Measurements from ENCODE around the gene ARID3C. TPM values are rescaled to one million over a fixed set of nuclear protein-coding genes. Genes with fewer than 3 reads are reported as not detected.

Gene ARID3C
- total RNA-seq, 1 experiment from 2014 or later: not detected

DNA sequence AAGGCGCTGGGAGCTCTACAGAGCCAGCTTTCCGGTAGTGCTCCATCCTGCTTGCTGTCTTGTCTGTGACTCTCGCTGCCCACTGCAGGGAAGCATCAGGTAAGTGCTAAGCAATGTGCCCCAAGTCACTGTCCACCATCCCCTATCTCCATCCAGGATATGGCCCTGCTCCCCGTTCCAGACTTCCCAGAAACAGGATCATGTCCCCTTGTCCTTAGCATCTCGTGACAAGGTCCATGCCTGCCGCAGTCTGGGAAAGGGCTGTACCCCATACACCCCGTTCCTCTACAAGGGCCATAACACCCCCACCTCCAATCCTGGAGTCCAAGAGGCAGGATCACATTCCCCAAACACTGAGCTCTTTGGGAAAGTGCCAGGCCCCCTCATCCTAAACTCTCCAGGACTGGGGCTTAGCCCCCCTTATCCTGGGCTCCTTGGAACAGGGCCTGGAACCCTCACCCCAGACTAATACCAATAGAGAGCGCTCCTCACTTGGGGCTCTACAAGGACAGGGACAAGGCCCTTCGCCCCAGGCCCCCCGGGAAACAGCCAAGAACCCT is 17.5 kb downstream of the ARID3C start:
- intact Hi-C loops (cut with micrococcal nuclease; ENCODE audit: unreplicated experiment): no loop called here

DNA sequence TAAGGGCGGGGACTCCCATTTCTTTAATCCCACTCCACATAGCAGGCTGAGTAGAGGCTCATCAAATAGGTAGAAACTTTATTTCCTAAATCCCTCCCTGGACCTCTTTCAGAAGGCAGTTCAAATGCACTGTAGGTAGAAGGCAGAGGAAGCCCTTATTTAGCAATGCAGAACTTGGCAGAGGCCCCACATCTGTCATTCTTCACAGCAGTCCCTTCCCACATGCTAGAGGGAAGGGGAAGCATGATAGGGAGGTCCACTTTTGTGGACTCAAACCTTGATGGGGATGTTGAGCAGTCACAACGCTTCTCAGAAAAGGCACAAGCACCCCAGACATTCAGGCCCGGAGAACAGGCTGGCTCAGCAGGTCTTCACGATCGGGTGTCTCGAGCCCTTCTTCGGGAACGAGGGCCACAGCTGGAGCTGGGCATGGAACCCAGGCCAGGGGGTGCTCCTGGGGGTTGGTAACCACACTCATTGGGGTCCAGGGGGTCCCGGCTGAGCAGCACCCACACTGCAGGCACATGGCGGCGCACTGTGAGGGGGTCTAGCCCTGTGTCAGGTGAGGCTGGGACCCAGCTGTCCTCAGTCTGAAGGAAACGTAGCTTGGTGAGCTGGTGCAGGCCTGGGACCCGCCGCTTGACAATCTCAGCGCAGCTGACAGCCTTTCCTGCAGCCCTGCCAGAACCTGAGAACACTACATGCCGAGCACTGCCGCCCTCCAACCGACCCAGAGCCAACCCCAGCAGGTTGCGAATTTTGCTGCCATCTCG is 18.2 kb downstream of the ARID3C start:
- H3K4me3 ChIP-seq: peak overlapping the region; percentile 86; the same call in 1 of the 2 replicates
- no peak for DNase-seq
- H3K4me1 ChIP-seq (replicated peaks; ENCODE audit: insufficient read depth): 0 out of 2 replicates have a peak, but pooled peaks cover 4% of the 10 kb centered on the region
- H3K79me2 ChIP-seq (ENCODE audit: low read depth): 0 out of 2 replicates have a peak, but pooled peaks cover 8% of the 10 kb centered on the region
- no peaks in the 10 kb centered on the region for H3K9me3 ChIP-seq (ENCODE audit: insufficient read depth, low read depth)
- TF ChIP-seq, protein P1, sequence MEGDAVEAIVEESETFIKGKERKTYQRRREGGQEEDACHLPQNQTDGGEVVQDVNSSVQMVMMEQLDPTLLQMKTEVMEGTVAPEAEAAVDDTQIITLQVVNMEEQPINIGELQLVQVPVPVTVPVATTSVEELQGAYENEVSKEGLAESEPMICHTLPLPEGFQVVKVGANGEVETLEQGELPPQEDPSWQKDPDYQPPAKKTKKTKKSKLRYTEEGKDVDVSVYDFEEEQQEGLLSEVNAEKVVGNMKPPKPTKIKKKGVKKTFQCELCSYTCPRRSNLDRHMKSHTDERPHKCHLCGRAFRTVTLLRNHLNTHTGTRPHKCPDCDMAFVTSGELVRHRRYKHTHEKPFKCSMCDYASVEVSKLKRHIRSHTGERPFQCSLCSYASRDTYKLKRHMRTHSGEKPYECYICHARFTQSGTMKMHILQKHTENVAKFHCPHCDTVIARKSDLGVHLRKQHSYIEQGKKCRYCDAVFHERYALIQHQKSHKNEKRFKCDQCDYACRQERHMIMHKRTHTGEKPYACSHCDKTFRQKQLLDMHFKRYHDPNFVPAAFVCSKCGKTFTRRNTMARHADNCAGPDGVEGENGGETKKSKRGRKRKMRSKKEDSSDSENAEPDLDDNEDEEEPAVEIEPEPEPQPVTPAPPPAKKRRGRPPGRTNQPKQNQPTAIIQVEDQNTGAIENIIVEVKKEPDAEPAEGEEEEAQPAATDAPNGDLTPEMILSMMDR (conservative IDR thresholded peaks at IDR 0.05): no peak
- TF ChIP-seq EZH2 (IDR thresholded peaks at IDR 0.05; ENCODE audit: low read depth): no peak
- H3F3A ChIP-seq (ENCODE audit: insufficient read depth, low read depth): no peaks in the 10 kb centered on the region
- POLR2A ChIA-PET (ENCODE audit: unreplicated experiment): no interaction called here
- CTCF ChIA-PET: no interaction called here
- BruUV-seq (replicated peaks): no TSS peak
- no peaks in the 10 kb centered on the region for H4K20me1 ChIP-seq (ENCODE audit: insufficient read depth)
- no peaks in the 10 kb centered on the region for H3K36me3 ChIP-seq (ENCODE audit: low read depth)
- H3K9me2 ChIP-seq (ENCODE audit: insufficient read depth): no peaks in the 10 kb centered on the region
- H3K4me2 ChIP-seq: peak overlapping the region; percentile 88
- no peak overlapping the region for H3K27ac ChIP-seq
- intact Hi-C loops (cut with micrococcal nuclease; ENCODE audit: unreplicated experiment): no loop called here
- H3K27me3 ChIP-seq (ENCODE audit: insufficient read depth, low read depth): no peaks in the 10 kb centered on the region
- H2AFZ ChIP-seq: no peak overlapping the region

More for the DNA sequence above, 17.5 kb downstream of the ARID3C start:
- Histone ChIP-seq H3K36me3 (ENCODE audit: low read depth) (no peaks in the 10 kb centered on the region), H3K9me3 (ENCODE audit: insufficient read depth, low read depth) (no peaks in the 10 kb centered on the region), H3K4me3 (peak overlapping the region; percentile 86), H3K27ac (peak overlapping the region; percentile 23; the same call in 1 of the 2 replicates), H3F3A (ENCODE audit: insufficient read depth, low read depth) (no peaks in the 10 kb centered on the region), H3K4me2 (peak overlapping the region; percentile 88), H4K20me1 (ENCODE audit: insufficient read depth) (no peaks in the 10 kb centered on the region), H3K9me2 (ENCODE audit: insufficient read depth) (no peaks in the 10 kb centered on the region), H3K79me2 (ENCODE audit: low read depth) (0 out of 2 replicates have a peak, but pooled peaks cover 8% of the 10 kb centered on the region), H3K27me3 (ENCODE audit: insufficient read depth, low read depth) (no peaks in the 10 kb centered on the region), H2AFZ (peak overlapping the region; percentile 97), H3K4me1 (replicated peaks; ENCODE audit: insufficient read depth) (0 out of 2 replicates have a peak, but pooled peaks cover 4% of the 10 kb centered on the region)
- TF ChIP-seq EZH2 (IDR thresholded peaks at IDR 0.05; ENCODE audit: low read depth): no peak
- CTCF ChIA-PET: no interaction called here
- POLR2A ChIA-PET (ENCODE audit: unreplicated experiment): no interaction called here
- DNase-seq: no peak
- TSS peak; percentile 37 for BruUV-seq (replicated peaks)

DNA sequence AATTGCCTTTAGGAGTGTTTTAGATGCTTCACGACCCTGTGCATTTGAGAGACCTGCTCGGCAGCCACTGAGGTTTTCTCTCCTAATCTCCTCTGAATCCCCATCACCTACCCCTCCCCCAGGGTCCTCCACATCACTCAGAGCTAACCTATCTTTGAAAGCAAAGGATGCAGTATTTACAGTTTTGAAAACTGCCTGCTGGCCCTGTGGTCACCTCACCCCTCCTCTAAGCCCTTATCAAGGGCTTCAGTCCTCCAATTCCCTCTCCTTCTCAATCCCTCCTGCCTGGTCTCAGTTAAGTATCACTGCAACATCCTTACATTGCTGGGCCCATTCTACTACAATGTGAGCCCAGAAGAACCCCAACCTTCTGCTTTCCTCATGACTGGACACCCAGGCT is 21.5 kb downstream of the ARID3C start:
- H3K27me3 ChIP-seq (ENCODE audit: insufficient read depth, low read depth): no peaks in the 10 kb centered on the region
- intact Hi-C loops (cut with micrococcal nuclease; ENCODE audit: unreplicated experiment): loop anchor here (10.0 kb wide), 1 partner anchor 353 kb away; no protein-coding TSS in a partner anchor
- no TSS peak for BruUV-seq (replicated peaks)
- no peak overlapping the region for H2AFZ ChIP-seq
- H3K9me2 ChIP-seq (ENCODE audit: insufficient read depth): no peaks in the 10 kb centered on the region
- H3K36me3 ChIP-seq (ENCODE audit: low read depth): no peaks in the 10 kb centered on the region
- H3K27ac ChIP-seq: no peak overlapping the region
- DNase-seq: no peak
- H3K9me3 ChIP-seq (ENCODE audit: insufficient read depth, low read depth): no peaks in the 10 kb centered on the region
- CTCF ChIA-PET: no interaction called here
- 0 out of 2 replicates have a peak, but pooled peaks cover 8% of the 10 kb centered on the region for H3K79me2 ChIP-seq (ENCODE audit: low read depth)
- H3K4me2 ChIP-seq: no peak overlapping the region
- no peak overlapping the region for H3K4me3 ChIP-seq
- POLR2A ChIA-PET (ENCODE audit: unreplicated experiment): no interaction called here
- no peaks in the 10 kb centered on the region for H3F3A ChIP-seq (ENCODE audit: insufficient read depth, low read depth)
- 0 out of 2 replicates have a peak, but pooled peaks cover under 1% of the 10 kb centered on the region for H3K4me1 ChIP-seq (replicated peaks; ENCODE audit: insufficient read depth)
- H4K20me1 ChIP-seq (ENCODE audit: insufficient read depth): no peaks in the 10 kb centered on the region
- TF ChIP-seq, protein P1 (conservative IDR thresholded peaks at IDR 0.05): no peak
- TF ChIP-seq EZH2 (IDR thresholded peaks at IDR 0.05; ENCODE audit: low read depth): no peak
